ENCODE results near the gene ZNF462.

- TF ChIP-seq, protein P1, sequence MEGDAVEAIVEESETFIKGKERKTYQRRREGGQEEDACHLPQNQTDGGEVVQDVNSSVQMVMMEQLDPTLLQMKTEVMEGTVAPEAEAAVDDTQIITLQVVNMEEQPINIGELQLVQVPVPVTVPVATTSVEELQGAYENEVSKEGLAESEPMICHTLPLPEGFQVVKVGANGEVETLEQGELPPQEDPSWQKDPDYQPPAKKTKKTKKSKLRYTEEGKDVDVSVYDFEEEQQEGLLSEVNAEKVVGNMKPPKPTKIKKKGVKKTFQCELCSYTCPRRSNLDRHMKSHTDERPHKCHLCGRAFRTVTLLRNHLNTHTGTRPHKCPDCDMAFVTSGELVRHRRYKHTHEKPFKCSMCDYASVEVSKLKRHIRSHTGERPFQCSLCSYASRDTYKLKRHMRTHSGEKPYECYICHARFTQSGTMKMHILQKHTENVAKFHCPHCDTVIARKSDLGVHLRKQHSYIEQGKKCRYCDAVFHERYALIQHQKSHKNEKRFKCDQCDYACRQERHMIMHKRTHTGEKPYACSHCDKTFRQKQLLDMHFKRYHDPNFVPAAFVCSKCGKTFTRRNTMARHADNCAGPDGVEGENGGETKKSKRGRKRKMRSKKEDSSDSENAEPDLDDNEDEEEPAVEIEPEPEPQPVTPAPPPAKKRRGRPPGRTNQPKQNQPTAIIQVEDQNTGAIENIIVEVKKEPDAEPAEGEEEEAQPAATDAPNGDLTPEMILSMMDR (IDR thresholded peaks at IDR 0.05) = no peak
- TF ChIP-seq POLR2A (IDR thresholded peaks at IDR 0.05) = no peak
These were observed 91.6 kb downstream of the ZNF462 start for GRCh38 chr9:106954558-106954957.
